ENCODE results near the gene RSPO4. TPM values are rescaled to one million over a fixed set of nuclear protein-coding genes. Genes with fewer than 3 reads are reported as not detected.

Gene RSPO4
- total RNA-seq, 1 experiment from 2014 or later: 0.24 TPM

Other genes starting within 250 kb of the RSPO4 start
- 0.03 and 0.11 TPM in 2 replicates for gene SLC52A3, start 233.8 kb downstream of the RSPO4 start, total RNA-seq (2014; rRNA removed; shearing (Covaris generic))
- gene FAM110A, start 168.6 kb downstream of the RSPO4 start, total RNA-seq (2014; rRNA removed; shearing (Covaris generic)): 2.6 and 3.3 TPM in 2 replicates
- not detected in 2 replicates for gene ANGPT4, start 86.0 kb downstream of the RSPO4 start, total RNA-seq (2014; rRNA removed; shearing (Covaris generic))
- gene PSMF1, start 116.3 kb upstream of the RSPO4 start, total RNA-seq (2014; rRNA removed; shearing (Covaris generic)): 54.2 and 58.9 TPM in 2 replicates
- 3.9 and 5.7 TPM in 2 replicates for gene TMEM74B, start 182.7 kb upstream of the RSPO4 start, total RNA-seq (2014; rRNA removed; shearing (Covaris generic))
- not detected in 2 replicates for gene C20orf202, start 201.1 kb upstream of the RSPO4 start, total RNA-seq (2014; rRNA removed; shearing (Covaris generic))
- 0.11 TPM in 1 of 2 replicates, not detected in the other for gene RAD21L1, start 223.7 kb upstream of the RSPO4 start, total RNA-seq (2014; rRNA removed; shearing (Covaris generic))